ENCODE data around the gene COG5. TPM values are rescaled to one million over a fixed set of nuclear protein-coding genes. Genes with fewer than 3 reads are reported as not detected.
A peak's percentile ranks its signal among the peaks of the same experiment; 100 is the strongest.

COG5 gene
- total and polyA plus RNA-seq, 9 of the 15 experiments (the other 6 are each of a cell fraction or from before 2014, with no cell fraction given), result 15.3 to 75.1 (median 56.4) TPM

DNA sequence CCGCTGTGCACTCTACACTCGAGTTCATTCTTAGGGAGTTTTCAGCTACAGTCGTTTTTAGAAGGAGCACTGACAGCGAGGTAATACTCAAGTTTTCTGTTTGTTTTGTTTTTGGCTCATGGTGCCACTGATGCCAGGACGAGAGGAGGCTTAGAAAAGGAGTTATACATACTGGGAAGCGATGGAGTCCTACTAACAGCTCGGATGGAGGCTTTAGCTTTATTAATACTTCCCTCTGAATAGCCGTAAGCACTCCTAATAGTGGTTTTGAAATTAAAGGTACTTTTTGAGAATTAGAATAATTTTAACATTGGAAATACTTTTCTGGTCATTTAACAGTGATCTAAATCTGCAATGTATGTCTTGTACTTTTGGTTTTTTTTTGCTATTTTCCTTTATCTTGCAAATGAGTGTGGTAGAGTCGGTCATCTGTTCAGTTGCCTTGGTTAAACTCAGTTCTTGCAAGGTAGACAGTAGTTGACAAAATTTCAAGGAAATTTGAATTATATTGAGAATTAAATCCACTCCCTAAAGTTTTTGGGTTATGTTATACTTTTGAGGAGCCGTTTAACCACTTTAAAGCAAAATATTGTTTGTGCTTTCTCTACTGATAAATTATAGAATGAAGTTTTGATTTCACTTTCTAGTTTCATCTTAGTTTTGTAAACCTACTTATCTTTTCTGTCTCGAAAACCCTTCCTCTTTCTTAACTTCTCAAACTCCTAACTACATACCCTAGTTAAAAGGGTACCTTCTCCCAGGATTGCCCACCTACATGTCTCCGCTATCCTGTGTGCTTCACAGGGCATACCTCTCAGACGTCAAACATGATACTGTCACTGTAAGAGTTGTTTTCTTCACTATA lies 393.4 kb downstream of the COG5 start:
- WGBS (ENCODE audit: insufficient coverage, low coverage, missing lambda C conversion rate), result 8% methylated on average over 13 of the region's 13 CpGs
- no peaks in the 10 kb centered on the region; the same call in none of the 2 replicates for H4K20me1 ChIP-seq (replicated peaks; ENCODE audit: control insufficient read depth, insufficient read depth, low read length)
- TF ChIP-seq BACH1 (tag; IDR thresholded peaks at IDR 0.05) (0 out of 2 replicates have a peak, but pooled peaks have one; percentile 24), MLX (CRISPR knock-in tag; conservative IDR thresholded peaks at IDR 0.05) (no peak), RHOXF2B (CRISPR knock-in tag; conservative IDR thresholded peaks at IDR 0.05) (0 out of 2 replicates have a peak, but pooled peaks have one; percentile 47), TAF7 (tag; IDR thresholded peaks at IDR 0.05) (peak; percentile 21; the same call in 1 of the 2 replicates), SETDB1 (IDR thresholded peaks at IDR 0.05; ENCODE audit: low read length) (no peak), KDM2B (CRISPR knock-in tag; IDR thresholded peaks at IDR 0.05) (no peak), MECOM (CRISPR knock-in tag; IDR thresholded peaks at IDR 0.05) (no peak), HDAC2 (IDR thresholded peaks at IDR 0.05) (no peak), ARNT (IDR thresholded peaks at IDR 0.05) (0 out of 4 replicates have a peak, but pooled peaks of 1 of the 2 experiments have one; percentile 20), BCOR (IDR thresholded peaks at IDR 0.05) (no peak; the same call in 1 of the 2 replicates), HDGF (IDR thresholded peaks at IDR 0.05) (peak; percentile 32; the same call in 1 of the 2 replicates), CBFB (CRISPR knock-in tag; IDR thresholded peaks at IDR 0.05) (no peak), ATF7 (IDR thresholded peaks at IDR 0.05) (peak; percentile 37; the same call in 1 of the 2 replicates), GTF2A2 (tag; IDR thresholded peaks at IDR 0.05) (no peak), ZC3H4 (CRISPR knock-in tag; IDR thresholded peaks at IDR 0.05; ENCODE audit: borderline replicate concordance) (no peak), EHMT2 (IDR thresholded peaks at IDR 0.05) (no peak), WHSC1 (IDR thresholded peaks at IDR 0.05; ENCODE audit: low read length) (no peak), DACH1 (IDR thresholded peaks at IDR 0.05; ENCODE audit: partially characterized antibody) (peak; percentile 4)
- TF ChIP-seq, protein P1, sequence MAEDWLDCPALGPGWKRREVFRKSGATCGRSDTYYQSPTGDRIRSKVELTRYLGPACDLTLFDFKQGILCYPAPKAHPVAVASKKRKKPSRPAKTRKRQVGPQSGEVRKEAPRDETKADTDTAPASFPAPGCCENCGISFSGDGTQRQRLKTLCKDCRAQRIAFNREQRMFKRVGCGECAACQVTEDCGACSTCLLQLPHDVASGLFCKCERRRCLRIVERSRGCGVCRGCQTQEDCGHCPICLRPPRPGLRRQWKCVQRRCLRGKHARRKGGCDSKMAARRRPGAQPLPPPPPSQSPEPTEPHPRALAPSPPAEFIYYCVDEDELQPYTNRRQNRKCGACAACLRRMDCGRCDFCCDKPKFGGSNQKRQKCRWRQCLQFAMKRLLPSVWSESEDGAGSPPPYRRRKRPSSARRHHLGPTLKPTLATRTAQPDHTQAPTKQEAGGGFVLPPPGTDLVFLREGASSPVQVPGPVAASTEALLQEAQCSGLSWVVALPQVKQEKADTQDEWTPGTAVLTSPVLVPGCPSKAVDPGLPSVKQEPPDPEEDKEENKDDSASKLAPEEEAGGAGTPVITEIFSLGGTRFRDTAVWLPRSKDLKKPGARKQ (CRISPR knock-in tag; IDR thresholded peaks at IDR 0.05), result no peak
- TF ChIP-seq, protein P2, sequence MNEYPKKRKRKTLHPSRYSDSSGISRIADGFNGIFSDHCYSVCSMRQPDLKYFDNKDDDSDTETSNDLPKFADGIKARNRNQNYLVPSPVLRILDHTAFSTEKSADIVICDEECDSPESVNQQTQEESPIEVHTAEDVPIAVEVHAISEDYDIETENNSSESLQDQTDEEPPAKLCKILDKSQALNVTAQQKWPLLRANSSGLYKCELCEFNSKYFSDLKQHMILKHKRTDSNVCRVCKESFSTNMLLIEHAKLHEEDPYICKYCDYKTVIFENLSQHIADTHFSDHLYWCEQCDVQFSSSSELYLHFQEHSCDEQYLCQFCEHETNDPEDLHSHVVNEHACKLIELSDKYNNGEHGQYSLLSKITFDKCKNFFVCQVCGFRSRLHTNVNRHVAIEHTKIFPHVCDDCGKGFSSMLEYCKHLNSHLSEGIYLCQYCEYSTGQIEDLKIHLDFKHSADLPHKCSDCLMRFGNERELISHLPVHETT (CRISPR knock-in tag; conservative IDR thresholded peaks at IDR 0.05 in 1 of 2, IDR thresholded peaks at IDR 0.05 in 1 of 2), result peak in 1 of 2 experiments; percentile 3; a peak in 1 of 4 replicates

More for the DNA sequence above, 393.4 kb downstream of the COG5 start:
- FAIRE-seq, result no peak
- no peaks in the 10 kb centered on the region for H3K9me1 ChIP-seq (ENCODE audit: control insufficient read depth, insufficient read depth, low read length)
- CTCF ChIA-PET (ENCODE audit: low intra/inter-chr PET ratio), result no interaction called here
- peaks cover 49% of the 10 kb centered on the region for H3K79me2 ChIP-seq (ENCODE audit: control insufficient read depth, insufficient read depth, low read length)
- intact Hi-C loops (cut with micrococcal nuclease) (no loop called here), in situ Hi-C loops (cut with MboI) (no loop called here)
- H2AFZ ChIP-seq (ENCODE audit: low read depth, low read length), result peak overlapping the region; percentile 86
- no peak for ATAC-seq
- no peak for DNase-seq (ENCODE audit: extremely low read depth in 1 of 4, low spot score in 3 of 4)
- H3K4me3 ChIP-seq, result peak overlapping the region; percentile 74
- H3K4me2 ChIP-seq (ENCODE audit: insufficient read depth, low read length), result peak overlapping the region; percentile 89
- peaks cover 5 to 27% of the 10 kb centered on the region in 2 experiments for H3K4me1 ChIP-seq (replicated peaks in 1 of 2; ENCODE audit: control insufficient read depth in 2 of 2, insufficient read depth in 2 of 2, low read length in 2 of 2)
- peak overlapping the region; percentile 80 to 97 for H3K9ac ChIP-seq (ENCODE audit: insufficient read depth in 1 of 2, low read depth in 2 of 2, low read length in 2 of 2)
- peak overlapping the region; percentile 93 for H3K27ac ChIP-seq (ENCODE audit: extremely low read depth, low read depth, low read length)
- BruUV-seq (replicated peaks), result TSS peak; percentile 77
- POLR2A ChIA-PET, result interaction anchor here (0.6 to 4.3 kb wide), 23 partner anchors 8 to 885 kb away, joined by 3 to 35 read pairs (median 4); partner anchors contain the start of genes CBLL1, NAMPT and PRKAR2B
- H3K36me3 ChIP-seq (ENCODE audit: control insufficient read depth, insufficient read depth, low read length), result no peaks in the 10 kb centered on the region; the same call in 2 of the 3 replicates
- no peaks in the 10 kb centered on the region for H3K27me3 ChIP-seq (ENCODE audit: control insufficient read depth in 2 of 2, insufficient read depth in 2 of 2, low read length in 2 of 2)
- H3K9me3 ChIP-seq (replicated peaks; ENCODE audit: control insufficient read depth, insufficient read depth, low read depth, low read length), result no peaks in the 10 kb centered on the region
